ENCODE results near the gene BBX.

- TF ChIP-seq CTCF (IDR thresholded peaks at IDR 0.05) (no peak), POLR2A (IDR thresholded peaks at IDR 0.05) (no peak)
These were observed 249.3 kb downstream of the BBX start for GRCh38 chr3:107772016-107772415.
